ENCODE measurements around the gene PTPRS.

GRCh38 chr19:5299137-5299536, 41.5 kb downstream of the PTPRS start:
- TF ChIP-seq, protein P1, sequence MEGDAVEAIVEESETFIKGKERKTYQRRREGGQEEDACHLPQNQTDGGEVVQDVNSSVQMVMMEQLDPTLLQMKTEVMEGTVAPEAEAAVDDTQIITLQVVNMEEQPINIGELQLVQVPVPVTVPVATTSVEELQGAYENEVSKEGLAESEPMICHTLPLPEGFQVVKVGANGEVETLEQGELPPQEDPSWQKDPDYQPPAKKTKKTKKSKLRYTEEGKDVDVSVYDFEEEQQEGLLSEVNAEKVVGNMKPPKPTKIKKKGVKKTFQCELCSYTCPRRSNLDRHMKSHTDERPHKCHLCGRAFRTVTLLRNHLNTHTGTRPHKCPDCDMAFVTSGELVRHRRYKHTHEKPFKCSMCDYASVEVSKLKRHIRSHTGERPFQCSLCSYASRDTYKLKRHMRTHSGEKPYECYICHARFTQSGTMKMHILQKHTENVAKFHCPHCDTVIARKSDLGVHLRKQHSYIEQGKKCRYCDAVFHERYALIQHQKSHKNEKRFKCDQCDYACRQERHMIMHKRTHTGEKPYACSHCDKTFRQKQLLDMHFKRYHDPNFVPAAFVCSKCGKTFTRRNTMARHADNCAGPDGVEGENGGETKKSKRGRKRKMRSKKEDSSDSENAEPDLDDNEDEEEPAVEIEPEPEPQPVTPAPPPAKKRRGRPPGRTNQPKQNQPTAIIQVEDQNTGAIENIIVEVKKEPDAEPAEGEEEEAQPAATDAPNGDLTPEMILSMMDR (IDR thresholded peaks at IDR 0.05) = no peak
- TF ChIP-seq EZH2 (IDR thresholded peaks at IDR 0.05) = no peak
- TF ChIP-seq EZH2phosphoT487 (IDR thresholded peaks at IDR 0.05) = no peak

Data from neural progenitor cell (in vitro differentiated cells).